Left renal pelvis (tissue), 4 donors: ENCODE data around the gene CHID1. TPM values are rescaled to one million over a fixed set of nuclear protein-coding genes. Genes with fewer than 3 reads are reported as not detected.

ENCODE experiments used
- DNase-seq, 4 donors: peaks; one replicate each; pipeline ENCODE4 v3.0.0-alpha.2; 2013; ENCODE audit warnings: low read depth in 4 of 4, low spot score in 3 of 4
- polyA plus RNA-seq, 4 donors: library from polyadenylated mRNA; unstranded; fragments of 120-200 nt; gene quantifications; one replicate each; pipeline ENCODE4 v1.2.1, GENCODE V29; 2013; ENCODE audit not compliant: insufficient read length in 4 of 4

The CHID1 gene
- polyA plus RNA-seq, 4 donors: 100 to 123 (median 106) TPM

GRCh38 chr11:867856-868358, 42.7 kb downstream of the CHID1 start:
- no peak for DNase-seq

- no peak for DNase-seq
Observed at GRCh38 chr11:866481-866880, 44.1 kb downstream of the CHID1 start.

- DNase-seq: no peak
Observed at GRCh38 chr11:865462-866430, 44.9 kb downstream of the CHID1 start.

- DNase-seq: no peak
Observed at GRCh38 chr11:864898-865297, 45.7 kb downstream of the CHID1 start.

DNA sequence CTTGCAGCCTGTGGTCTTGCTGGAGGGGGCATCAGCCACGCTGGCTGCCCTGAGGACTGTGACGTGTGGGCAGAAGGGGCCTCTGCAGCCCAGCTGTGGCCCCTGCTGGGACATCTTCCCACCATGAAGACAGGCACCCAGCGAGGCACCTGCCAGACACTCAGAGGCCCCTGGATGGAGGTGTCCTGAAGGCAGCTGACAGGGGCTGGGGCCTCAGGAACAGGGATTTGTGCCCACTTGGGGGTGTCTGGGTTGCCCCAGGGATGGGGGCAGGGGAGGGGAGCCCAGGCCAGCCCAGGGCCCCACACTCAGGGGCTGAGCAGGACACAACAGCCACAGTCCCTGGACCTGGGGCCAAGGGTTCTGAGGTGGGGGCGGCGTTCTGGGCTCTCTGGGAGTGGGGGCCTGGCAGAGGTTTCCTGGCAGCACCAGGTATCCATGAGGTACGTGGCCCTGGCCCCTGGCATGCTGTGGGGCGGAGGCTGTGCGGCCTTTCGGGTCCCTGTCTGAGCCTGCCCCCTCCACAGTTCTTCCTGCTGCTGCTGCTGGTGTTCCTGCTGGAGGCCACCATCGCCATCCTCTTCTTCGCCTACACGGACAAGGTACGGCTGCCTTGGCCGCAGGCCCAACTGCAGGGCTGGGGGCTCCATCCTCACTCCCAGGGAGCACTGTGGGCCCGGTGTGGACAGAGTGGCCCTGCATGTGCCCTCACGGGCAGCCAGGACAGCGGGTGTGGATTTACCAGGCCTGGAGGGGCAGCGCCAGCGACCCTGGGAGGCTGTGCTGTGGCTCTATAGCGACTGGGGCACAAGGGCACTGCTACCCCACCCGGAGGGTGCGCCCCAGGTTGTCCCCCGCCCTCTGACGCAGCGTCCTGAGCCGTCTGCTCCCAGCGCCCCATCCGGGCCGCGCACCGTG, 46.4 kb downstream of the CHID1 start:
- no peak for DNase-seq

DNA sequence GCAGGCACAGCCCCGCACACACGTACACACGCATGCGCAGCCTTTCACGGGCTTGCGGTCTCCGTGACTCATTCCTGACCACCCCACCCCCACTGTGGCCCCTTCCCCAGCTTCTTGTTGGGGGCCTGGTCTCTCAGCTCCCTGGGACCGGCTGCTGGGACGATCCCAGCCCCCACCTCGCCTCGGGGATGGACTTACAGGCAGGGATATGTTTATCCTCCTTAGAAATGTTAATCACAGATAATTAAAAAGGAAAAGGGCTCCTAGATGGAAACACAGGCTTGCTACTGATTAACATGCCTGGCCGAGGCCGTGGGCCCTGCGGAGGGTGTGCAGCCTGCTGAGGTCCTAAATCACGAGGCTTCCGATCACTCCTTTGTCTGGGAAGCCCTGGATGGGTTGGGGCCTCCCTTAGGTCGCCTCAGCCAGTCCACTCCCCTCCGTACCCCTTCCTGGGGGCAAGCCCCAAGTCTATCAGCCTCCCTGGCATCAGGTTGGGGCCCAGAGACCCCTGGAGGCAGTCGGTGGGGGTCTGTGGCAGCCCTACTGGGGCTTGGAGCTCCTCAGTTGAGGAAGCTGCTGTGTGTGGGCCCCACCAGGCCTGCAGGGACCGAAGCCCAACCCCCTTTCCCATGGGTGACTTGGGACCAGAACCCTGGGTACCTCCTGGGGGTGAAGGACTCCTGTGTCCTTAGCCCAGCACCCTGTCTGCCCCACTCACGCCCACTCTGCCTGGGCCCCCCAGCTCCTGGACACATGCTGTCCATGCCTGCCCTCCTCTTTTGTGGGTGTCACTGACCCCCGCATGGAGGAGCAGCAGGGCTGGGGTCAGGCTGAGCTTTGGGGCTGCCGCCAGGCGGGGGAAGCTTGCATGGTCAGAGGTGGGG, 47.3 kb downstream of the CHID1 start:
- DNase-seq: no peak

- DNase-seq: no peak
Observed at GRCh38 chr11:862696-863022, 48.0 kb downstream of the CHID1 start.

GRCh38 chr11:862081-862661, 48.4 kb downstream of the CHID1 start:
- DNase-seq: no peak

DNA sequence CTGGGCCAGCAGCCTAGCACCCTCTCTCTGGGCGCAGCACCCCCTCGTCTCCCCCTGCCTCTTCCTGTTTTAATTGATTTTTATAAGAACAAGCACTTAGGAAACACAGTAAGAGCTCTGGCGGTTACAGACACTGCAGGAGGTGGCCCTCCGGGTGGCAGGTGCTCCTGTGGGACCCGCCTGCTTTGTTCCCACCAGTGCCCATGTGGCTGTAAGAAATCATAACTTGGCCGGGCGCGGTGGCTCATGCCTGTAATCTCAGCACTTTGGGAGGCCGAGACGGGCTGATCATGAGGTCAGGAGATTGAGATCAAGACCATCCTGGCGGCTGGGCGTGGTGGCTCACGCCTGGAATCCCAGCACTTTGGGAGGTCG, 49.5 kb downstream of the CHID1 start:
- no peak for DNase-seq

GRCh38 chr11:860234-861104, 50.1 kb downstream of the CHID1 start:
- no peak for DNase-seq

DNA sequence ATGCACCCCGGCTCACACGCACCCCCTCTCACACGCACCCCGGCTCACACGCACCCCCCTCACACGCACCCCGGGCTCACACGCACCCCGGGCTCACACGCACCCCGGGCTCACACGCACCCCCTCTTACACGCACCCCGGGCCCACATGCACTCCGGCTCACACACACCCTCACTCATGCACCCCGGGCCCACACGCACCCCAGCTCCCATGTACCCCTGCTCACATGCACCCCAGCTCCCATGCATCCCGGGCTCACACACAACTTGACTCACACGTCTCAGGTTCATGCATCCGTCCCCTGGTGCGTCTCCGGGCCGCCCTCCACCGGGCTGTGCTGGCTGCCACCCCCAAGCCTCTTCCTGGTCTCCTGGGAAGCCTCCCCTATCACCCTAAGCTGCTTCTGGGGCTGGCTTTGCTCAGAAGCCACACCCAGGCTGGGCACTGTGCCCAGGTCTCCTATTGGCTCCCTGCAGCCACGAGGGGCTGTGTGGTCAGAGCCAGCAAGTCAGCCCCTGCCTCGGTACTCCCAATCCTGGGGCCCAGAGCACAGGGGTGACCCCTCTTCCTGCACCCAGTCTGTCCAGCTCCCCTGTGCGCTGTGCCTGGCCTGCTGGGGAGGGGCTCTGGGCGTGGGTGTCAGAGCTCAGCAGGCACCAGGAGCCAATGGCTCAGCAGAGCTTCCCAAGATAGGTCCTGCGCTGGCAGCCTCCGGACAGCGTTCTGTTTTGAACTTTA, 51.0 kb downstream of the CHID1 start:
- DNase-seq: no peak

DNA sequence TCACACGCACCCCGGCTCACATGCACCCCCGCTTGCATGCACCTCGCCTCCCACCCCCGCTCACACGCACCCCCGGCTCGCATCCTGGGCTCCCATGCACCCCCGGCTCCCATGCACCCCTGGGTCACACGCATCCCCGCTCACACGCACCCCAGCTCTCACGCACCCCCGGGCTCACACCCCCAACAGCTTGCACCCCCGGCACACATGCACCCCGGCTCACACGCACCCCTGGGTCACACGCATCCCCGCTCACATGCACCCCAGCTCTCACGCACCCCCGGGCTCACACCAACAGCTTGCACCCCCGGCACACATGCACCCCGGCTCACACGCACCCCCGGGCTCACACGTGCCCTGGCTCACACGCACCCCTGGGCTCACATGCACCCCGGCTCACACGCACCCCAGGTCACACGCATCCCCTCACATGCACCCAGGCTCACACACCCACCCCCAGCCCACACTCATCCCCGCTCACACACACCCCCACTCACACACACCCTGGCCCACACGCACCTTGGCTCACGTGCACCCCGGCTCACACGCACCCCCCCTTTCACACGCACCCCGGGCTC, 51.8 kb downstream of the CHID1 start:
- DNase-seq: no peak

DNA sequence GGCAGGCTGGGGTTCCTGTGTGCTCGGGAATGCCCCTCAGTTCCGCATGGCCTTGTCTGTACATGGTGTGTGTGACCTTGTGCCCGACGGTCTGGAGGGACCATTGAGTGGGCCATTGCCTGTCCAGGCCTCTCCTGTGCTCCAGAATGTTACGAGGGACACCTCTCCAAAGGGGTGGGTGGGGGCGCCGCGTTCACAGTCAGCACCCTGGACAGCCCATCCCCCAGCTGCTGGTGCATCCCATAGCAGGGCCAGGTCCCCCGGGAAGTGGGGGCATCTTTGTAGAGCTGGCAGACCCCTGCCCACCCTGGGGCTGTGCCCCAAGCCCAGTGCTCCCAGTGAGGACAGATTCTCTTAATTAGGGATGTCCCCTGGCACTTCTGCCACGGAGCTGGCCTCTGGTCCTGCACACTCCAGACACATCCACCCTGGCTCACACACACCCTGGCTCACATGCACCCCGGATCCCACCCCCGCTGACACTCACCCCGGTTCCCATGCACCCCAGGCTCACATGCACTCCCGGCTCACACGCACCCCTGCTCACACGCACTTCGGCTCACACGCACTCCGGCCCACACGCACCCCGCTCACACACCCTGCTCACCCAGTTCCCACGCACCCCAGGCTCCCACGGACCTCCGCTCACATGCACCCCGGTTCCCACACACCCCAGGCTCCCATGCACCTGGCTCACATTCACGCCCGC, 52.4 kb downstream of the CHID1 start:
- no peak for DNase-seq

DNA sequence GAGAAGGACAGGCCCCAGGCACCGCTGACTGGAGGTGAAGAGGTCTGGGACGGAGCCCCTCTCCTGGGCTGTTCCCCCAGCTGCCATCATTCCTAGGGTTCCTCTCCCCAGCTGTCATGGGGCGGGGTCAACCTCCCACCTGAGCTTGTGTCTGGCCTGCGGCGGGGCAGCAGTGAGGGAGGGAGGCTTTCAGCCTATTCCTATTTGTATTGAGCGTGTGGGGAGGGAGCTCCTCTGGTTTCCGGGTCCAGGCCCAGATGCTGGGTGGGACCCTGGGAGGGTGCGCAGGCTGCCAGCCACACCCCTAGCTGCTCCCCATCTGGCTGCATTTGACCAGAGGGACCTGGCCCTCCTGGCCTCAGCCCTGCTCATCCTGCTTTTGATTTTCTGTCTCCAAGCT, 54.2 kb downstream of the CHID1 start:
- no peak for DNase-seq

DNA sequence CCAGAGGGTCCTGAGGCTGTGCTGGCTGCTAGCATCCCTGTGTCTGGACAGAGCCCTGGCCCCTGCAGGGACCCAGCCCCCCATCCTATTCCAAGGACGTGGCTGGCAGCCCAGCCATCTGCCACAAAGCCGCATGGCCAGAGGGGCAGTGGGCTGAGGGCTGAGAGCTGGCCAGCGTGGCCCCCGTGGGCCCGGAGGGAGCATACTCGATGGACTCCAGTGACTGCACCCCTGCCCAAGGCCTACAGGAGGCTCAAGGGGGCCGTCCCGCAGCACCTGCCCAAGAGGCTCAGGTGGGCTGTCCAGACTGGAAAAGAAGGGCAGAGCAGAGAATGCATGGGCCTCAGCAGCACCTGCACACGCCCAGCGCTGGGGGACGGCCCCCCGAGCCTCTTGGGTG, 54.8 kb downstream of the CHID1 start:
- no peak for DNase-seq

DNA sequence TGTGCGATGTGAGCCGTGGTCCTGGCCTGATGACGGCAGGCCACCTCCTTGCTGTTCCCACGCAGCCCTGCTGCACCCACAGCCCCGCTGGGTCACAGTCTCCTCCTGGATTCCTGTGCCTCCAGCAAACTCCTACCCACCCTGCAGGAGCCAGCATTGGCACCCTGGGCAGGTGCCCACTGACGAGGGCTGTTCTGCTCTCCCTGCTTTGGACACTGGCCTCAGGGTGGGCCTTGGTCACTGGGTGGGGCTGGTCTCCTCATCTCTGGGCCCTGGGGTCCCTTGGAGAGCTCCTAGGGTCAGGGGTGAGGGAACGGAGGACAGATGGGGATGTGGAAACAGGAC, 55.3 kb downstream of the CHID1 start:
- no peak for DNase-seq

- no peak for DNase-seq
Observed at GRCh38 chr11:854601-855329, 55.8 kb downstream of the CHID1 start.
